GM12878 (cell line): ENCODE results near the gene RPSA. TPM values are rescaled to one million over a fixed set of nuclear protein-coding genes. Genes with fewer than 3 reads are reported as not detected.

Experiments used
- BCL3 ChIP-seq: IDR thresholded peaks from 2 replicates; pipeline ENCODE4 v1.6.1; 2011; ENCODE audit warnings: borderline replicate concordance, low read depth, mild to moderate bottlenecking, moderate library complexity, low read length; ENCODE audit not compliant: insufficient read depth, poor library complexity, severe bottlenecking
- BRCA1 ChIP-seq: IDR thresholded peaks from 2 replicates; pipeline ENCODE4 v1.6.1; 2011; ENCODE audit warnings: low read depth, low read length, improper control_type of control experiment
- EZH2 ChIP-seq: IDR thresholded peaks from 2 replicates; pipeline ENCODE4 v1.6.1; 2012; ENCODE audit warnings: low read depth, mild to moderate bottlenecking, control low read depth, inconsistent platforms, low read length, borderline replicate concordance; ENCODE audit not compliant: control insufficient read depth
- HDGF ChIP-seq: fragments of 450-650 bp; IDR thresholded peaks from 2 replicates; pipeline ENCODE4 v1.6.1; 2016; ENCODE audit warnings: antibody characterized with exemption
- MTA2 ChIP-seq: fragments of 450-650 bp; IDR thresholded peaks from 2 replicates; pipeline ENCODE4 v1.6.1; 2016; ENCODE audit warnings: low read depth, mild to moderate bottlenecking, moderate library complexity
- NBN ChIP-seq: fragments of 450-650 bp; IDR thresholded peaks from 2 replicates; pipeline ENCODE4 v1.6.1; 2016
- NKRF ChIP-seq: fragments of 450-650 bp; conservative IDR thresholded peaks from 2 replicates; pipeline ENCODE4 v1.6.1; 2017; ENCODE audit warnings: mild to moderate bottlenecking, moderate library complexity
- PAX8 ChIP-seq: fragments of 450-650 bp; IDR thresholded peaks from 2 replicates; pipeline ENCODE4 v1.6.1; 2017; ENCODE audit warnings: mild to moderate bottlenecking, moderate library complexity
- SMAD5 ChIP-seq: IDR thresholded peaks from 2 replicates; pipeline ENCODE4 v1.6.1; 2016; ENCODE audit warnings: antibody characterized with exemption, low read depth
- SMARCA5 ChIP-seq: fragments of 450-650 bp; IDR thresholded peaks from 2 replicates; pipeline ENCODE4 v1.6.1; 2017; ENCODE audit warnings: mild to moderate bottlenecking
- SREBF2 ChIP-seq: IDR thresholded peaks from 2 replicates; pipeline ENCODE4 v1.6.1; 2012; ENCODE audit warnings: mild to moderate bottlenecking, low read length
- TCF3 ChIP-seq: IDR thresholded peaks from 2 replicates; pipeline ENCODE4 v1.6.1; 2012; ENCODE audit warnings: low read depth, mild to moderate bottlenecking, low read length, borderline replicate concordance; ENCODE audit not compliant: insufficient read depth
- ZBTB33 ChIP-seq: fragments of 450-650 bp; IDR thresholded peaks from 2 replicates; pipeline ENCODE4 v1.6.1; 2017; ENCODE audit warnings: mild to moderate bottlenecking
- ZNF217 ChIP-seq: fragments of 450-650 bp; IDR thresholded peaks from 2 replicates; pipeline ENCODE4 v1.6.1; 2017; ENCODE audit warnings: antibody characterized with exemption, mild to moderate bottlenecking
- ZNF622 ChIP-seq: fragments of 450-650 bp; IDR thresholded peaks from 2 replicates; pipeline ENCODE4 v1.6.1; 2017; ENCODE audit warnings: mild to moderate bottlenecking, inconsistent platforms
- polyA plus RNA-seq, 11 experiments: library from polyadenylated mRNA; depleted of rRNA in 4 of 11; unstranded in 6 of 11; stranded (reverse) in 5 of 11; fragments of >200 nt; fragmentation: Nextera tagmentation in 4 of 11; fragmentation: Illumina TruSeq in 1 of 11; extraction: Ambion mirVana in 4 of 11; extraction: Trizol in 1 of 11; gene quantifications; 1 replicate in 1 of 11; 2 replicates in 10 of 11; pipeline versions ENCODE4 v1.2.1 to v1.2.3, GENCODE V29; 2011 to 2016; ENCODE audit warnings: inconsistent platforms in 2 of 11, missing spikeins in 2 of 11, low read depth in 1 of 11
- total RNA-seq, 4 experiments: library from RNA; depleted of rRNA in 3 of 4; stranded (reverse); fragments of >200 nt in 3 of 4; fragmentation: Illumina TruSeq in 1 of 4; extraction: Trizol in 1 of 4; gene quantifications; 2 replicates each; pipeline versions ENCODE4 v1.2.1 to v1.2.3, GENCODE V29; 2013 to 2021
- TF ChIP-seq, protein P1 (sequence below): fragments of 450-650 bp; formaldehyde crosslinking; IDR thresholded peaks from 2 replicates; pipeline ENCODE4 v1.4.0; 2022; ENCODE audit warnings: mild to moderate bottlenecking, moderate library complexity
- TF ChIP-seq, protein P2 (sequence below): IDR thresholded peaks from 2 replicates; pipeline ENCODE4 v1.6.1; 2012; ENCODE audit warnings: low read depth, low read length, improper control_type of control experiment
- TF ChIP-seq, protein P3 (sequence below): IDR thresholded peaks from 2 replicates; pipeline ENCODE4 v1.6.1; 2012; ENCODE audit warnings: low read depth, low read length, improper control_type of control experiment

RPSA gene
- total and polyA plus RNA-seq, 10 of the 15 experiments (the other 5 are each of a cell fraction or from before 2014, with no cell fraction given) = 1,012 to 5,036 (median 3,460) TPM

DNA sequence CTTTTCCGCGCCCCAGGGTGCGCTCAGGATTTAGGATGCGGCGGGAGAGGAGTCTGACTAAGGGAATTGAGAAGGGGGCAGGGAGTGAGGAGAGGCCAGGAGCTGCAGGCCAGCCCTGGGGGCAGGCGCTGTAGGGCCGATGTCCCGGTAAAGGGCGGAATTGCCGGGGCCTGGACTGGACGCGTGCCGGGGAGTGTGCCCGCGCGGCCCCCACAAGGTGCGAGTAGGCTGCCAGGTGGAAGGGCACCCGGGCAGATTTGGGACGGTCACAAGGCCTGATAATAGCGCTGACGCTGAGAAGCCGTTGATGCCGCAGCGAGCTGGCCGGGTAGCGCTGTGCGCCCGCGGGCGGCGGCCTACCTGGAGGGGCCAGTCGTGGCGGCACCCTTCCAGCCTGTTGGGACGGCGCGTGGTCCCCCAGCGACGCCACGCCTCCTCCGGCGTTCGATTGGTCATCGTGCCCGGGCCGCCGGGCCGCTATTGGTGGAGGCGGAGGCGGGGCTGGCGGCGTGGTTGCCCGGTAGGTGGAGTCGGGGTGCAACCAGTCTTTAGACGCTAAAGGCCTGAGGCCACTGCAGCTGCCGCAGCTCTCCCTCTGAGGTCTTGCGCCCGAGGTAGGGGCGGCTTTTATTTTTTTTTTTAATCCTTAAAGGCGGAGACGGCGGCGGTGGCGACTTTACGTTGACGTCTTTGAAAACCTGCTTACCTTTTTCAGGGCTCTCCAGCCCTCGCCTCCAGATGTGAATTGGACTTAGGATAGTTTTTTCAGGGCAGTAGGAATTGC is 22.4 kb upstream of the RPSA start (continued):
- no peak for TF ChIP-seq ZBTB33
- TF ChIP-seq, protein P1, sequence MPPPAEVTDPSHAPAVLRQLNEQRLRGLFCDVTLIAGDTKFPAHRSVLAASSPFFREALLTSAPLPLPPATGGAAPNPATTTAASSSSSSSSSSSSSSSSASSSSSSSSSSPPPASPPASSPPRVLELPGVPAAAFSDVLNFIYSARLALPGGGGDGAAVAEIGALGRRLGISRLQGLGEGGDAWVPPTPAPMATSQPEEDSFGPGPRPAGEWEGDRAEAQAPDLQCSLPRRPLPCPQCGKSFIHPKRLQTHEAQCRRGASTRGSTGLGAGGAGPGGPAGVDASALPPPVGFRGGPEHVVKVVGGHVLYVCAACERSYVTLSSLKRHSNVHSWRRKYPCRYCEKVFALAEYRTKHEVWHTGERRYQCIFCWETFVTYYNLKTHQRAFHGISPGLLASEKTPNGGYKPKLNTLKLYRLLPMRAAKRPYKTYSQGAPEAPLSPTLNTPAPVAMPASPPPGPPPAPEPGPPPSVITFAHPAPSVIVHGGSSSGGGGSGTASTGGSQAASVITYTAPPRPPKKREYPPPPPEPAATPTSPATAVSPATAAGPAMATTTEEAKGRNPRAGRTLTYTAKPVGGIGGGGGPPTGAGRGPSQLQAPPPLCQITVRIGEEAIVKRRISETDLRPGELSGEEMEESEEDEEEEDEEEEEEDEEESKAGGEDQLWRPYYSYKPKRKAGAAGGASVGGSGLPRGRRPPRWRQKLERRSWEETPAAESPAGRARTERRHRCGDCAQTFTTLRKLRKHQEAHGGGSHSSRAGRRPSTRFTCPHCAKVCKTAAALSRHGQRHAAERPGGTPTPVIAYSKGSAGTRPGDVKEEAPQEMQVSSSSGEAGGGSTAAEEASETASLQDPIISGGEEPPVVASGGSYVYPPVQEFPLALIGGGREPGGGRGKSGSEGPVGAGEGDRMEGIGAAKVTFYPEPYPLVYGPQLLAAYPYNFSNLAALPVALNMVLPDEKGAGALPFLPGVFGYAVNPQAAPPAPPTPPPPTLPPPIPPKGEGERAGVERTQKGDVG (CRISPR knock-in tag) = no peak
- no peak for TF ChIP-seq MTA2
- no peak; the same call in 1 of the 2 replicates for TF ChIP-seq HDGF
- no peak for TF ChIP-seq NBN
- no peak for TF ChIP-seq PAX8
- TF ChIP-seq SMAD5 = peak; percentile 57; the same call in 1 of the 2 replicates
- TF ChIP-seq ZNF622 = no peak
- TF ChIP-seq EZH2 = no peak
- TF ChIP-seq SMARCA5 = no peak
- TF ChIP-seq SREBF2 = no peak
- TF ChIP-seq BRCA1 = no peak
- no peak for TF ChIP-seq ZNF217
- TF ChIP-seq, protein P2, sequence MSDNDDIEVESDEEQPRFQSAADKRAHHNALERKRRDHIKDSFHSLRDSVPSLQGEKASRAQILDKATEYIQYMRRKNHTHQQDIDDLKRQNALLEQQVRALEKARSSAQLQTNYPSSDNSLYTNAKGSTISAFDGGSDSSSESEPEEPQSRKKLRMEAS = peak; percentile 89
- peak; percentile 52; the same call in 1 of the 2 replicates for TF ChIP-seq NKRF
- TF ChIP-seq, protein P3, sequence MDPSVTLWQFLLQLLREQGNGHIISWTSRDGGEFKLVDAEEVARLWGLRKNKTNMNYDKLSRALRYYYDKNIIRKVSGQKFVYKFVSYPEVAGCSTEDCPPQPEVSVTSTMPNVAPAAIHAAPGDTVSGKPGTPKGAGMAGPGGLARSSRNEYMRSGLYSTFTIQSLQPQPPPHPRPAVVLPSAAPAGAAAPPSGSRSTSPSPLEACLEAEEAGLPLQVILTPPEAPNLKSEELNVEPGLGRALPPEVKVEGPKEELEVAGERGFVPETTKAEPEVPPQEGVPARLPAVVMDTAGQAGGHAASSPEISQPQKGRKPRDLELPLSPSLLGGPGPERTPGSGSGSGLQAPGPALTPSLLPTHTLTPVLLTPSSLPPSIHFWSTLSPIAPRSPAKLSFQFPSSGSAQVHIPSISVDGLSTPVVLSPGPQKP = no peak
- no peak for TF ChIP-seq TCF3
- TF ChIP-seq BCL3 = no peak
